Caco-2 (cell line): Measurements from ENCODE around the gene BARX2. TPM values are rescaled to one million over a fixed set of nuclear protein-coding genes. Genes with fewer than 3 reads are reported as not detected.

ENCODE experiments used
- BruUV-seq: library from RNA; stranded (reverse); fragments of 400-500 nt; replicated peaks from 2 replicates; lab custom pipeline; 2021; lab: Mats Ljungman, UMichigan
- CTCF ChIA-PET: fragments of 300-600 bp; sonication (Branson Sonifier 250); formaldehyde crosslinking; loops from one replicate; lab custom pipeline; 2022; ENCODE audit warnings: antibody characterized with exemption; lab: Charles Lee
- POLR2A ChIA-PET: fragments of 300-600 bp; sonication (Branson Sonifier 250); formaldehyde crosslinking; loops from one replicate; lab custom pipeline; 2022; ENCODE audit warnings: antibody characterized with exemption; lab: Charles Lee
- DNase-seq, 2 experiments: peaks; one replicate each; pipeline versions ENCODE4 v3.0.0 to v3.0.0-alpha.2; 2020 to 2022
- H3K27me3 ChIP-seq: replicated peaks from 2 replicates; pipeline ENCODE4 v1.6.0; 2011; ENCODE audit warnings: low read length; ENCODE audit not compliant: control insufficient read depth, insufficient read depth
- H3K36me3 ChIP-seq: 2 replicates; pipeline ENCODE4 v1.5.1; 2011; ENCODE audit warnings: low read length; ENCODE audit not compliant: control insufficient read depth, insufficient read depth
- H3K4me1 ChIP-seq: fragments of 250-450 bp; sonication (Bioruptor Pico); 2 replicates; pipeline ENCODE4 v1.5.1; 2020; ENCODE audit warnings: mild to moderate bottlenecking
- H3K4me3 ChIP-seq: 2 replicates; pipeline ENCODE4 v1.5.1; 2011; ENCODE audit warnings: low read depth, mild to moderate bottlenecking, control low read depth, low read length
- H3K9me3 ChIP-seq: fragments of 250-450 bp; sonication (Bioruptor Pico); 2 replicates; pipeline ENCODE4 v1.5.1; 2020; ENCODE audit warnings: mild to moderate bottlenecking, moderate library complexity
- H3K27ac Mint-ChIP-seq: one replicate; pipeline ENCODE4 v1.8.0; 2022; ENCODE audit warnings: mixed read lengths; ENCODE audit not compliant: unreplicated experiment
- H3K27me3 Mint-ChIP-seq: one replicate; pipeline ENCODE4 v1.8.0; 2022; ENCODE audit warnings: mixed read lengths; ENCODE audit not compliant: insufficient read depth, unreplicated experiment
- H3K36me3 Mint-ChIP-seq: one replicate; pipeline ENCODE4 v1.8.0; 2022; ENCODE audit warnings: mild to moderate bottlenecking, mixed read lengths; ENCODE audit not compliant: insufficient read depth, unreplicated experiment
- H3K4me1 Mint-ChIP-seq: one replicate; pipeline ENCODE4 v1.8.0; 2022; ENCODE audit warnings: low read depth, mixed read lengths; ENCODE audit not compliant: unreplicated experiment
- H3K4me3 Mint-ChIP-seq: one replicate; pipeline ENCODE4 v1.8.0; 2022; ENCODE audit warnings: mild to moderate bottlenecking, moderate library complexity, mixed read lengths; ENCODE audit not compliant: unreplicated experiment
- H3K9me3 Mint-ChIP-seq: one replicate; pipeline ENCODE4 v1.8.0; 2022; ENCODE audit warnings: mixed read lengths; ENCODE audit not compliant: unreplicated experiment
- intact Hi-C: fragments of 100-400 bp; cut with micrococcal nuclease; formaldehyde crosslinking; loops from one replicate; pipeline ENCODE4 v1.10.0; 2022; ENCODE audit not compliant: unreplicated experiment
- total RNA-seq: library from RNA; stranded (reverse); gene quantifications from 2 replicates; pipeline ENCODE4 v1.2.3, GENCODE V29; 2022
- TF ChIP-seq, protein P1 (sequence below), 2 experiments: fragments of 200-600 bp in 1 of 2; IDR thresholded peaks; 1 replicate in 1 of 2; 2 replicates in 1 of 2; pipeline versions ENCODE4 v1.5.1 to v1.8.0; 2011 to 2022; ENCODE audit warnings: antibody characterized with exemption in 1 of 2, control low read depth in 1 of 2, inconsistent platforms in 1 of 2, low read depth in 1 of 2, low read length in 1 of 2, mild to moderate bottlenecking in 1 of 2, moderate library complexity in 1 of 2; ENCODE audit not compliant: insufficient read depth in 1 of 2, severe bottlenecking in 1 of 2, unreplicated experiment in 1 of 2

Gene BARX2
- total RNA-seq, 1 experiment from 2014 or later, result 0.82 TPM

DNA sequence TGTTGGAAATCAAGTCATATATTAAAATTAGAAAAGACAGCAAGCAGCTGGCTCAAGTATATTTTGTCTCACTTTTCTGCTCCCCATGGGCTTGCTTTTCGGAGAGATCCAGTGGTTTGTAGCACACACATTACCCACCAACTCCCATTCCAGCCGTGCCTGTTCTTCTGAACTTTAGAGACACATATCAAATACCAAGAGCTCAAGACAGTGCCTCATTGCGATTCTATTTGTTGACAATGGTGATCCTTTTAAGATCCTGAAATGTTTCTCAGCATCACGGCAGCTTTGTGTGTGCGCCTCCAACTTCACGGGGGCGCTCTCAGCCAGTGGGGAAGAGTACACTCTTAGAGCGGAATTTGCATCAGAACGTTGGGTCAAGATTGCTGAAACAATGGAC is 52.9 kb downstream of the BARX2 start:
- peaks cover 26% of the 10 kb centered on the region for H3K9me3 Mint-ChIP-seq

DNA sequence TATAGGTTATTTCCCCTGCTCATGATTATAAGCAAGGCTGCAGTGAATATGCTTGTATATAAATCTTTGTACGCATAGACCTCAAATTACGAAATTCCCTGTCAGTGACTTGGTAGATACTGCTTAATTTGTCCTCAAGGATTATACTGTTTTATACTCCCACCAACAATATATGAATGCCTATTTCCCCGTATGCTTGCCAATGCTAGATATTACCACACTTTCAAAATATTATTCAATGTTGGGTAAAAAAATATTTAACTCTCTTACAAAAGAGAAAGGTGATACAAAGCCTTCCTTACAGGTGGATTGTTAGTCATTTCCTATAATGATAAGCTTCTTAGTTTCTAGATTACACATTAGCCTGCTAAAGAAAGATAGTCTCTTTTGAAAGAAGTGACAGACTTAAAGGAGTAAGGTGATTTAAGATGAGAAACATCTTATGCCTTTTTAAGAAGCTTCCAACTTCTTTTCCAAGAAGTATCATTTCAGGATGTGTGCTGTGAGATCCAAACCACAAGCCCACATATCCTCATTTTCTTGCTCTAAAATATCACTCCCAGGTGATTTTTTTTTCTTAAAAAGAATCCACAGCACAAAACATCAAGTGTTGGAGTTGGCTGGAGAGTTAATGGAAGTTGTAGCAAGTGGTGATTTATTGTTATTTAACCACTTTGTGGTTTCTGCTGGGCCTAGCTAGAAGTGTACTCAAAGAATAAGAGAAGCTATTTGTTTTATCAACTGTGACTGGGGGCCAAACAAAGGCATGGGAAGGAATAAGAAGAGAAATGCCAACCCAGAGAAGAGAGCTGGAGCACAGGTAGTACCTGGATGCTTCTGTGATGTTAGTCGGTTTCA is 59.2 kb downstream of the BARX2 start:
- H3K27ac Mint-ChIP-seq, result peak overlapping the region; percentile 54
- CTCF ChIA-PET, result interaction anchor here (1.1 to 1.3 kb wide), 2 partner anchors 39 to 59 kb away, joined by 3 read pairs; partner anchors contain the start of gene BARX2
- no peak for DNase-seq

More for the DNA sequence above, 52.9 kb downstream of the BARX2 start:
- Mint-ChIP-seq H3K4me1 (peaks cover 48% of the 10 kb centered on the region), H3K4me3 (no peak overlapping the region), H3K27ac (peak overlapping the region; percentile 54), H3K27me3 (no peaks in the 10 kb centered on the region), H3K36me3 (peaks cover 5% of the 10 kb centered on the region)
- no TSS peak for BruUV-seq
- intact Hi-C loops, result loop anchor here (1.0 kb wide), 1 partner anchor 12 kb away; no protein-coding TSS in a partner anchor
- ChIA-PET CTCF (interaction anchor here (0.9 to 1.2 kb wide), 2 partner anchors 32 to 55 kb away, joined by 4 to 5 read pairs; no protein-coding TSS in a partner anchor), POLR2A (no interaction called here)
- no peaks in the 10 kb centered on the region for H3K36me3 ChIP-seq
- DNase-seq, result no peak
- no peak overlapping the region for H3K4me3 ChIP-seq
- peaks cover 9% of the 10 kb centered on the region for H3K9me3 ChIP-seq
- TF ChIP-seq, protein P1, sequence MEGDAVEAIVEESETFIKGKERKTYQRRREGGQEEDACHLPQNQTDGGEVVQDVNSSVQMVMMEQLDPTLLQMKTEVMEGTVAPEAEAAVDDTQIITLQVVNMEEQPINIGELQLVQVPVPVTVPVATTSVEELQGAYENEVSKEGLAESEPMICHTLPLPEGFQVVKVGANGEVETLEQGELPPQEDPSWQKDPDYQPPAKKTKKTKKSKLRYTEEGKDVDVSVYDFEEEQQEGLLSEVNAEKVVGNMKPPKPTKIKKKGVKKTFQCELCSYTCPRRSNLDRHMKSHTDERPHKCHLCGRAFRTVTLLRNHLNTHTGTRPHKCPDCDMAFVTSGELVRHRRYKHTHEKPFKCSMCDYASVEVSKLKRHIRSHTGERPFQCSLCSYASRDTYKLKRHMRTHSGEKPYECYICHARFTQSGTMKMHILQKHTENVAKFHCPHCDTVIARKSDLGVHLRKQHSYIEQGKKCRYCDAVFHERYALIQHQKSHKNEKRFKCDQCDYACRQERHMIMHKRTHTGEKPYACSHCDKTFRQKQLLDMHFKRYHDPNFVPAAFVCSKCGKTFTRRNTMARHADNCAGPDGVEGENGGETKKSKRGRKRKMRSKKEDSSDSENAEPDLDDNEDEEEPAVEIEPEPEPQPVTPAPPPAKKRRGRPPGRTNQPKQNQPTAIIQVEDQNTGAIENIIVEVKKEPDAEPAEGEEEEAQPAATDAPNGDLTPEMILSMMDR (IDR thresholded peaks at IDR 0.05; ENCODE audit: insufficient read depth in 1 of 2, low read depth in 1 of 2, low read length in 1 of 2, severe bottlenecking in 1 of 2, unreplicated experiment in 1 of 2), result no peak
- H3K4me1 ChIP-seq, result peaks cover 54% of the 10 kb centered on the region
- no peaks in the 10 kb centered on the region for H3K27me3 ChIP-seq

More for the DNA sequence above, 59.2 kb downstream of the BARX2 start:
- Mint-ChIP-seq H3K4me1 (peaks cover 26% of the 10 kb centered on the region), H3K36me3 (peaks cover 5% of the 10 kb centered on the region), H3K27me3 (no peaks in the 10 kb centered on the region), H3K9me3 (peaks cover 30% of the 10 kb centered on the region), H3K4me3 (no peak overlapping the region)
- TF ChIP-seq, protein P1 (IDR thresholded peaks at IDR 0.05; ENCODE audit: insufficient read depth in 1 of 2, low read depth in 1 of 2, low read length in 1 of 2, severe bottlenecking in 1 of 2, unreplicated experiment in 1 of 2), result no peak
- H3K4me3 ChIP-seq, result no peak overlapping the region
- peaks cover 14% of the 10 kb centered on the region for H3K4me1 ChIP-seq
- no peaks in the 10 kb centered on the region for H3K36me3 ChIP-seq
- H3K27me3 ChIP-seq, result no peaks in the 10 kb centered on the region
- peaks cover 9% of the 10 kb centered on the region for H3K9me3 ChIP-seq
- intact Hi-C loops, result no loop called here
- POLR2A ChIA-PET, result no interaction called here
- BruUV-seq, result no TSS peak
